NCI-H226 (cell line): ENCODE data around the gene RFX2.
A peak's percentile ranks its signal among the peaks of the same experiment; 100 is the strongest.
"Not testable (repeated sequence)": the region's sequence is repeated elsewhere in the genome, so short reads cannot be mapped to it uniquely, and the experiment has no call there.

Experiments used
- DNase-seq: peaks from one replicate; pipeline ENCODE4 v3.0.0-alpha.2; 2015

Gene RFX2

GRCh38 chr19:5987077-5987818, 123.1 kb downstream of the RFX2 start:
- peak; percentile 43 for DNase-seq

GRCh38 chr19:5985837-5986236, 124.5 kb downstream of the RFX2 start:
- DNase-seq, result not testable (repeated sequence)

DNA sequence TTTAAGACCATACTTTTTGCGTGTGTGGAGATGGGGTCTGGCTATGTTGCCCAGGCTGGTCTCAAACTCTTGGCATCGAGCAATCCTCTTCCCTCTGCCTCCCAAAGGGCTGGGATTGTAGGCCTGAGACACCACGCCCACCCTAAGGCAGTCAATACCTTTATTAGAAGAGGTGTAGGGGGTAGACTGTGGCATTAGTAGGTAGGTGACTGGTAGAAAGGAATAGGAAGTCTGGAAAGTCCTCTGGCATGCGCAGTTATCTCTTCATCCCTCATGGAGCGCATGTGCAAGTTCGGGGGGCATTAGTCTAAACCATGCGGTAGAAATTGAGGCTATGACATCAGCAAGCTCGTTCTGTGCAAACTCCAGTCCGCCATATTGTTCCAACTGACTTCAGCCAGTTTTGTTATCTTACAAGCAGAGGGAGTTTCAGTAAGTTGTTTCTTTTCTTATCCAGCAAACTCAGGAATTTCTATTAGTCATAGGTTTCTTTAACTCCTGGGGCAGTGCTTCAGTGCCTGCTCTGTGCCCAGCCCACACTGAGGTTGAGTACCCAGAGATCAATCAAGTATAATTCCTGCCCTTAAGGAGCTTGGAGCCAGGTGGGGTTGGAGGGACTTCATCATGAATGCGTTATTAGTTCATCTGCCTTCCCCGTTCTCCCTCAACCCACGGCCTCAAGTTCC, 125.1 kb downstream of the RFX2 start:
- DNase-seq, result peak; percentile 89

- DNase-seq, result peak; percentile 21
Observed at GRCh38 chr19:5984600-5984999, 125.7 kb downstream of the RFX2 start.

DNA sequence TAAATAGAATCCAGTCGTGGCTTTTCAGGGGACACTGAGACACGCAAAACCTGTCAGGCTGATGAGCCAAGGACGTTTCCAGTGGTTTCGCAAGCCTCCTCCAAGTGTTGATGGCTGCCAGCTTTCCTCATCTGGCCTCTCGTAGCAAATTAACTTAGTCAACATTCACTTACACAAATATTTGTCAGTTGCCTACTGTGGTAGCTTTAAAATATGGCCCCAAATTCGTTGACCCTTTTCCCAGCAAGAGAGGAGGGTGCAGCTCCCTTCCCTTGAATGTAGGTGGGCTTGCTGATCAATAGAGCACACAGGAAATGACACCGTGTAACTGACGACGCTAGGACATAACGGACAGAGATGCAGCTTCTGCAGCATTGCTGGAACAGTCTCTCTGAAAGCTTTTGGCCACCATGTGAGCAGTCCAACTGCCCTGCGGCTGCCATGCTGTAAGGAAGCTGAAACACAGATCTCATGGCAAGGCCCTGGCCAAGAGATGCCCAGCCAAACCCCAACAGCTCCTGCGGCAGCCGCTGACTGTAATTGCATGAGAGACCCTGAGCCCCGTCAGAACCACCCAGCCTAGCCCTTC, 126.8 kb downstream of the RFX2 start:
- no peak for DNase-seq

- DNase-seq, result no peak
Observed at GRCh38 chr19:5978606-5979552, 131.4 kb downstream of the RFX2 start.

DNA sequence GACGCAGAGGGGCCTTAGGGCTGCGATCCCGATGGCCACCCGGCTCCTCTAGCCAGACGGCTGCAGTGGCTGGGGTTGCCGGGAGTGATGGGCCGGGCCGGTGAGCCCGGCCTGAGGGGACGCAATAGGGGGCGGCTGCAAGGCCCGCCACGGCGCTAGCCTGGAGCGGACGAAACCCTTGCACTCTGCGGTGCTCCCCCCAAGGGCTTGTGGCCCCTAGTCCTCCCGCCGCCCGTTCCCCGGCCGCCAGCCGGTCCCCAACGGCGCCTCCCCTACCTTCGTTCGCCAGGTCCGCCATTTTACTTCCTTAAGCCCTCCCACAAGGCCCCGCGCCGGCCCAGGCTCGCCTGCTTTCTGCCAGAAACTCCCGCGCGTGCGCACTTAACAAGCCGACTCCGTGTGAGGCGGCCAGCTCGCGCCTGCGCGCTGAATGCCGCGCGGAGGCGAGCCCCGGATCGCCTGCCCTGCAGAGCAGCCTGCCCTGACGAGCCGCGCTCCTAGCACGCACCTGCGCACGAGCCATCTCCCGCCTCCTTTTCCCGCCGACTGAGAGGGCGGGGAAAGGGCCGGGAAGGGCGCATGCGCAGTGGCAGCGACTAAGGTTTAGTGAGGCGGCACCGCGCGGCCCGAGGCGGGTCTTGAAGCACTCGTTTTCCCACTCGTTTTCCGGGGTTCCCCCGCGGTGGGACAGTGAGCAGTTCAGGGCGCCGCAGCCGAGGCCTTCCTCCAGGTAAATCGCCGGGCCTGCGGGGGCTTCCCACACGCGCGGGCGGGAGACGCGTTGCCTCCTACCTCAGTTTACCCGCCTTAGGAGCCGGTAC, 132.3 kb downstream of the RFX2 start, which contains the start of gene RANBP3:
TSS of gene RANBP3 (minus strand) at position 356 of the 821 bp plus-strand sequence. CDS start at position 298, 58 bp downstream.
- DNase-seq, result peak; percentile 98

GRCh38 chr19:5977222-5977784, 133.0 kb downstream of the RFX2 start:
- DNase-seq, result no peak

DNA sequence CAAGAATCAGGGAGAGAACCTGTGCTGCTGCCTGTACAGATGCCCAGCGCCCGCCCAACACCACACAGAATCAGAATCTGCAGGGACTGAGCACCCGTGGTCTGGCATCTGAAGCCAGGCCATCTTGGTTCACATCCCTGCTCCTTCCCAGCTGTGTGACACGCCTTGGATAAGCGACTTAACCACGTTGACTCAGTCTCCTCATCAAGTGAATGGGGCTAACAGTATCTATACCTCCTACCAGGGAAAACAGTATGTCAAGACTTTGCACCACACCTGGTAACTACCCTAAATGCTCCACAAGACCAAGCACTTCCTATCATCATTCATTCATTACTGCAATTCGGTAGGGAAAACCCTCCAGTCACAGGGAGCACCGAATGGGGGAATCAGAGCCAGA, 133.5 kb downstream of the RFX2 start:
- DNase-seq, result no peak

GRCh38 chr19:5975388-5975728, 134.9 kb downstream of the RFX2 start:
- DNase-seq, result no peak

- DNase-seq, result no peak
Observed at GRCh38 chr19:5974721-5975387, 135.4 kb downstream of the RFX2 start.

- DNase-seq, result no peak
Observed at GRCh38 chr19:5973867-5974635, 136.2 kb downstream of the RFX2 start.

DNA sequence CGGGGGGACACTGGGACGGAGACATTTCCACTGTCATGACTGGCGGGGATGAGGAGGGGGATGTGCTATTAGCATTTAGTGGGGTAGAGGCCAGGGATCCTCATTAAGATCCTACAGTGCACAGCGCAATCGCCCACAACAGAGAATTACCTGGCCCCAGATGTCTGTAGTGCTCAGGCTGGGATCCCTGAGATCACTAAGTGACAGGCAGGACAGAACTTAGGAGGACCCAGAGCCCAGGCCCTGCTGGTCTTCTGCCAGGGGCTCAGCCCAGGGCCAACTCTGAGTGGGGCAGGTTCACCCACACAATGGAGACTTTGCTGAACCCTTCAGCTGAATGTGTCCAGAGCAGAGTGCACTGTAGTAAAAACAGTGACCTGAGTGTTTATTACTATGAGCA, 136.9 kb downstream of the RFX2 start:
- no peak for DNase-seq

DNA sequence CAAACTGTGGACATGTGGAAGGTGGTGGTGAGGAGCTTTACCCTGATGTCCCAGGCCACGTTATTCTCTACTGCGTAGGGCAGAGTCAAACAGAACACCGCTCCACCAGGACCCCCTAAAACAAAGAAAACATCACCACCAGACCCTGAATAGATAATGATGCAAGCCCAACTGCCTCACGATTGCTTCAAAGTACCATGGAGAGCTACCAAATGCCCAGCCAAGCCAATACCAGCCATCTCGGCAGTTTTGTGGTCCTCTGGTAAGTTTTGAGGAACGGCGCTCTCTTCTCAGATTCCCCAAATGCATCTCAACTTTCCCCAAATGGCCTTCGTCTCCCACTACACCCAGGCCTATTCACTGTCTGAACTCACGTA, 138.0 kb downstream of the RFX2 start:
- DNase-seq, result no peak

DNA sequence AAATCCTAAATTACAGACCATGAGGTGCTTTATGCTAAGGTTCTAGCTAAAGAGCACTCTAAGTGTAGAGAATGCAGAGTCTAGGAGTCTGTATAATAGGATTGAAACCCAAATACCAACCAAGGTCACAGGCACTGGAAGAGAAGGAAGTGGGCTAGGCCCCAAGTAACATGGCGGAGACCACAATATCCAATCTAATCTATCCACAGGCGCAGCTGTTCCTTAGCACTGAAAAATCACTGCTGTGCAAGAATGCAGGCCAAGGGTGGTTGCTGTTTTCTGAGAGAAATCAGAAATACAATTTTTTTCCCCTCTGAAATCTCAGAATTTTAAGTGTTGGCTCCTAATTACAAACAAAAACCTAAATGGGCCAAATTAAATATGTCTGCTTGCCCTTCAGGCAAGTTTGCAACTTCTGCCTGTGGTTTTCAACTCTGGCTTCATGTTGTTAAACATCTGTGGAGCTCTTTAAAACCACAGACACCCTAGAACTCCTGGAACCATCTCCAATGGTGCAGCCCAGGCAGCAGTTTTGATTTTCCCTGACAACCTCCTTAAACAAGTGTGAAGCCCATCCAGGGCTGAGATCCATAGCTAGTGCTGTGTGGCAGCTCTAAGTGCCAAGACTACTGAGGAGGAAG, 138.5 kb downstream of the RFX2 start:
- no peak for DNase-seq

- DNase-seq, result no peak
Observed at GRCh38 chr19:5969476-5969875, 140.8 kb downstream of the RFX2 start.

- DNase-seq, result no peak
Observed at GRCh38 chr19:5968431-5969373, 141.6 kb downstream of the RFX2 start.

DNA sequence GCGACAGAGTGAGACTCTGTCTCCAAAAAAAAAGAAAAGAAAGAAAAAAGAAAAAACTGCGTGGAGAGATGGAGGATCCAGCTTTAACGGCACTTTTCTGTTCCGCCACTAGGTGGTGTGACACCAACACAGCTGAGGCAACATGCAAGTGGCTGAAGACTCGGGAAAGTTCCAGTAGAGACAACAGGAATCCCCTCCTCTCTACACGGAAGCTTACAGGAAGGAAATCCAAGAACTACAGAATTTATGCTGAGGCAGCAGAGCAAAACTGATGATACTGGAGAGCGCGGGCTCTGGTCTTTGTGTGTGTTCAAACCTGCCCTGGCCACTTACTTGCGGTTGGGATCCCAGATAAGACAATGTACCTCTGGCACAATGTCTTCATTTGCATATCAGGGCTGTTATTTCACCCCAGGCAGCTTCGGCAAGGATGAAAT, 142.3 kb downstream of the RFX2 start:
- DNase-seq, result peak; percentile 50

DNA sequence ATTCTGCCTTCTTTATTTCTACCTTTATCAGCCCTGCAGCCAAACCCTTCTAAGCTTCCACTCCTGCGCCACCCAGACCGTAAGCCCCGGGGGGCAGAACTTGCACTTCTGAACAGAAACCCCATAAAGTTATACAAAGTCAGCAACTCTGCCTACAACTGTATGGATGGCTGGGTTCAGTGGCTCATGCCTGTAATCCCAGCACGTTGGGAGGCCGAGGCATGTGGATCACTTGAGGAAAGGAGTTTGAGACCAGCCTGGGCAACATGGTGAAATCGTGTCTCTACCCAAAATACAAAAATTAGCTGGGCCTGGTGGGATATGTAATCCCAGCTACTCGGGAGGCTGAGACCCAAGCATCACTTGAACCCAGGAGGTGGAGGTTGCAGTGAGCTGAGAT, 142.7 kb downstream of the RFX2 start:
- no peak for DNase-seq
